ENCODE data around the gene OLIG2. TPM values are rescaled to one million over a fixed set of nuclear protein-coding genes. Genes with fewer than 3 reads are reported as not detected.

Gene OLIG2
- total and polyA plus RNA-seq, 2 of the 13 experiments (the other 11 are each of a cell fraction or from before 2014, with no cell fraction given) = not detected

GRCh38 chr21:33070998-33071769 is 45.4 kb downstream of the OLIG2 start (continued):
- TF ChIP-seq ZNF407 (CRISPR knock-in tag; IDR thresholded peaks at IDR 0.05; ENCODE audit: not compliant biosample characterization) (no peak), POGZ (CRISPR knock-in tag; IDR thresholded peaks at IDR 0.05) (no peak), ZNF567 (CRISPR knock-in tag; IDR thresholded peaks at IDR 0.05; ENCODE audit: borderline replicate concordance) (no peak), NFAT5 (CRISPR knock-in tag; IDR thresholded peaks at IDR 0.05) (no peak), BCL6 (CRISPR knock-in tag; IDR thresholded peaks at IDR 0.05) (no peak), ZNF589 (CRISPR knock-in tag; conservative IDR thresholded peaks at IDR 0.05) (no peak), MIXL1 (CRISPR knock-in tag; IDR thresholded peaks at IDR 0.05) (no peak), ZNF234 (CRISPR knock-in tag; conservative IDR thresholded peaks at IDR 0.05) (no peak)

Measured in HepG2 (cell line).